Measurements from ENCODE around the gene ZRSR2.

ZRSR2 gene

DNA sequence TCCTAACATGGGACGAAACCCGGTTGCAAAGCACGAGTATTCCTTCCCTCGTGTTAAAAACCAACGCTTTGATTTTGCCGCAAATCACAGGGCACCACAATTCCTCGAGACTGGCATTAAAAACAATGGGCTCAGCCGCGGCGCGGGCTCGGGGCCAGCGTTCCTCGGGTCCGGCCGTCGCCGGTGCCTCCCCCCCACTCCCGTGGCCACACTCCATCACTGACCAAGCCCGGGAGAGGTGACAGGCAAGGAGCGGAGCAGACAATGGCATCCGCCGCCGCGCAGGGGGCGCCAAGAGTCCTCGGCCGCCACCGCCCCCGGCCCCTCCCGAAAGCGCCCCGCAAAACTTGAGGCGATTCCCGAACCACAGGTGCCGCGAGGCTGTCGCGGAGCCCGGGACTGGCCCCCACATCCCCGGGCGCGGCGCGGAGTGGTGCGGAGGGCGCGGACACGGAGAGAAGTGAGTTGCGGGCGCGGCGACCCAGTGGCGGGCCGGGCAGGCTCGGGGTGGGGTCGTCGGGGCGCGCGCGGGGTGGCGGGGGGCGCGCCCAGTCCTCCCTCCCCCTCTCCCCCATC lies 63.9 kb downstream of the ZRSR2 start:
- peak; percentile 46 for DNase-seq (ENCODE audit: low spot score)

DNA sequence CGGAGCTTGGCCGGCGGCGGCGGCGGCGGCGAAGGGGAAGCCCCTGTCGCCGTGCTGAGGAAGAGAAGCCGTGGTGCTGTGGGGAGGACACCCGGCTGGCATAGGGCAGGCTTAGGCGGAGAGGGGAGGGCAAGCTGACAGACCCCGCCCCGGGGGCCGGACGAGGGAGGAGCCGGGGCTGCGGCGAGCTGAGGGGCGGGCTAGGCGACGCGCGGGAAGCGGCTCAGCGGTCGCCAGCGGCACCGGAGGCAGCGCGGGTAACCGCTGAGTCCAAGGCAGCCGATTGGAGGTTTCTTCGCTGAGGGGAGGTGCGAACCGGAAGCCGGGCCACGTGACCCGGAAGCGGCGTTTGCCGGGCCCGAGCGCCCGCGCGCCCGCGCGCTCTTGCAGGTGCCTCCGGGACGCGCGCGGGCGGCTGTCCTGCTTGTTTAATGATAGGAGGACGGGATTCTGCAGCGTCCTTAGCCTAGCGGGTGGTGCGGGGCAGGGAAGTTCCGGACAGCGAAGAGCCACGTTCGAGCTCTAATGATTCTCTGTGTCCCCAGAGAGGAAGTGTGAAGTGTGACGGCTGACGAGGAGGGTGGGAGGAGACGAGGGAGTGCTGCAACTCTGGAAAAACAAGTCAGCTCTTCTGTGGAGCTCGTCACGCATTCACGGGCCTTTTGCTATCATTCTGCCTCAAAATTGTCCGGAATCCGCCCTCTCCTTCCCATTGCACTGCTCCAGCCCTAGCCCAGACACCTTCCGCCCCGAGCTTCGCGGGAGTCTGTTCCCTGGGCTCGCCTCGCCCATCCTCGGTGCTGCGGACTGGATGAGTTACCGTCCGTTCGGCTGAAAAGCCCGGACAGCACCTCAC lies 64.7 kb downstream of the ZRSR2 start, which contains the start of gene AP1S2:
TSS of gene AP1S2 (minus strand) at position 102 of the 856 bp plus-strand sequence. CDS start 2,289 bp downstream, outside the sequence.
- peak; percentile 96 for DNase-seq (ENCODE audit: low spot score)

DNA sequence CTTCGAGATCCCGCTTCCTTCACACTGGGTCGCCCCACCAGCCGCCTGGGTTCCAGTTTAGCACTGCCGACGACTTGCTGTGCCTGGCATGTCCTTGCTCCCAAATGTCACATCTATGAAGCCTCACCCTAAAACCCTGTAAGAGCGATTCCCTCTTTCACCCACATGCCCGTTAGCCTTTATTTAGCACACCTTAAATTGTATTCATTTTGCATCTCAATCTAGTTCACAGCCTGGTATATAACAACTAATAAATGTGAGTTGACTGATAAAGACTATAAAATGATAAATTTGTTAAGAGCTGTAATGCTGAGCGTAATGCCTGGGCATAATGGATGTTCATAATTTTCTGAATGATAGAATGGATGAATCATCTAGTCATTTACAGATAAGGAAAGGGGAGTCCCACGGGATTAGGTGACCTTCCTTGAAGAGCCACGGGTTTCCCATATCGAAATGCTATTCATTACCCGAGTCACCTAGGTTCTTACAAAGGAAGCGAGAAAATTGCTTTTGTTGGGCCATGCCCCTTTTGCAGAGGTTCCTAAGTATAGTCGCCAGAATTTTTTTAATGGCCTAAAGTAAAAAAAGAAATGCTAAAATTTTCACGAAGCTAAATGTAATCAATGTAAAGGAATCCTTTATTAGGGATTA lies 65.4 kb downstream of the ZRSR2 start:
- DNase-seq (ENCODE audit: low spot score), result no peak

DNA sequence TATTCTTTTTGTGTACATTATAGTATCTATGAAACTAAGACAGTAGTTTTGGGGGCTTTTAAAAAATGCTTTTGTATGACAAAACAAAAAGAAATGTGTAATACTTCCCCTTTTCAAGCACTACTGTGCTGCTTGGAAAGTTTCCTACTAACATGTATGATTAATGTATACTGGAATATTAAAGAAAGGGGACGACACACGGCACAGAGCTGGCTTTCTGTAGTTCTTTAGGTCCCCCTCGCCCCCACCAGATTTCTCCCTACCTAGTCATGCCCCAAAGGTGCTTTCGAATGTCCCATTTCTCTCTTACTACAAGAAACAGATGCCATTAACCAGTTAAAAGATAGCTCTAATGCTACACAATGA lies 65.9 kb downstream of the ZRSR2 start:
- no peak for DNase-seq (ENCODE audit: low spot score)

DNA sequence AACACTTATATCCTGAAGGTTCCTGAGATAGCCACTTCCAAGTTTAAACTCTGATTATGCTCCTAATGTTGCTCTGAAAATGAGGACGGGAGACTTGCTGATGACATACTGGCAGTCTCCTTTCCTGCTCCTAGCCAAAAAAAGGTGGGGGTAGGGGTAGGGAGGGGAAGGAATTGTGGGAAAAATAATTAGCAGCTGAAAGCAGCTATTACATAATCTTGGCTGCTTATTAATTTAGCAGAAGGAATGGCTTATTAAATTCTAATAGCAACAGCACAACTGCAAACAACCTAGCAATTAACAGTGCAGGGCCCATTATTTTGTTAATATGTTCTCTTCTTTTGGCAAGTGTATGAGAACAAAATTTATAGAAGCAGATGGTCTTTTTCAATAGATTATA lies 66.4 kb downstream of the ZRSR2 start:
- no peak for DNase-seq (ENCODE audit: low spot score)

DNA sequence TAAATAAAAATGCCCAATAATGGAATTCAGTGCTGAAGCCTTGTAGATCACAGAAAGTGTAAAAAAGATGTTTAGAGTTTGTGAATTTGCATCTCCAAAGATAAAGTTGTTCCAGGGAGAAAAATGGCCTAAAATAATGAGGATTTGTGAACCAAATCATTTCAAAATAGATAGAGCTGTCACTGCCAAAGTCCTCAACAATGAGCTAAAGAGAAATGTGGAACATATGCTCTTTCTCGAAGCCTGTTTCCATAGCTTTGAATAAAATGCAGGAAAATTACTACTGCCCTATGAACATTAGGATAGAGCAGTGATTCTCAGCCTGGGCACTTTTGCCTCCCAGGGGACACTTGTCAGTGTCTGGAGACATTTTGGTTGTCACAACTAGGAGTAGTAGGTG lies 67.8 kb downstream of the ZRSR2 start:
- no peak for DNase-seq (ENCODE audit: low spot score)

DNA sequence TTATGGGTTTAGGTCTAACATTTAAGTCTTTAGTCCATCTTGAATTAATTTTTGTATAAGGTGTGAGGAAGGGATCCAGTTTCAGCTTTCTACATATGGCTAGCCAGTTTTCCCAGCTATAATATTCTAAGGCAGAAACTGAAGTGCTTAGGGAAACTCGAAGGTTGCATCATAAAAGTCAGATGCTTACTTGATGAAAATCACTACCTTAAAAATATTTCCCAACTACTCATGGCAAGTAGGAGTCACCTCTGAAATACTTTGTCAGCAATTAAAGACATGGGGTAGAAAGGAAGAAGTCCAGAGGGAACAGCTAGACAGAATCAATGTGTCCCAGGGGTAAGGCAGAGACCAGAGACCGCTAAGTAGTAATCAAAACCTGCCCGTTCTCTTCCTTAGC lies 70.6 kb downstream of the ZRSR2 start:
- DNase-seq (ENCODE audit: low spot score), result no peak

DNA sequence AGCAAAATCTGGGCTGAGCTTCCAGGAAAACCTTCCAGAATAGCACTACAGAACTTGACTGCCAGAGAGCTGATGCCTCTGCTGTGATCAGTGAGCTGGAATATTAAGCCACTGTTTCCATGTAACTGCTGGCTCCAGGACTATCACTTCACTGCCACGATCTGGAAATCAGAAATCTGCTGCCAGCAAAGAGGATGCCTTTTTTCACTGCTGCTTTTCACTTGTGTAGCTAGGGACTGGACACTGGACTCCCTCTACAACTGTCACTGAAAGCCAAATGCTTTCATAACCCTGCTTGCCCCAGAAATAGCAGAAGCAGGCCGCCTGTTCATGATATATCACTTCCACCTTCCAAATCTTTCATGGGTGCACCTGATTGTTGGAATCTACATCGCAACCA lies 73.7 kb downstream of the ZRSR2 start:
- DNase-seq (ENCODE audit: low spot score), result no peak

DNA sequence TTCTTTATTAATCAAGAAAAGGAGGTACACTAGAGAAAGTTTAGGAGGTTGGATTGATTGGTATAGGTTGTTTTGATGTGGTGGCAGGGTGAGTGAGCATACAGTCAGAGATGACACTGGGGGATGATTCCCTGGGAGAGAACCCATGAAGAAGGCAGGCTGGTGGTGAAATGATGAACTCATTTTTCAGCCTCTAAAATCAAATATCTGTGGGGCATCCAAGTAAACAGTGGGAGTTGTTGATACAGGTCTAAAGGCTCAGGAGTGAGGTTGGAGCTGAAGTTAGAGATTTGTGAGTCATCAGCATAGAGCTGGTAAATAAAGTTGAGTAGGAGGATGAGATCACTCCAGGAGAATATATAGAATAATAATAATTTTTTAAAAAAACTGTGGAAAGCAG lies 74.3 kb downstream of the ZRSR2 start:
- no peak for DNase-seq (ENCODE audit: low spot score)

DNA sequence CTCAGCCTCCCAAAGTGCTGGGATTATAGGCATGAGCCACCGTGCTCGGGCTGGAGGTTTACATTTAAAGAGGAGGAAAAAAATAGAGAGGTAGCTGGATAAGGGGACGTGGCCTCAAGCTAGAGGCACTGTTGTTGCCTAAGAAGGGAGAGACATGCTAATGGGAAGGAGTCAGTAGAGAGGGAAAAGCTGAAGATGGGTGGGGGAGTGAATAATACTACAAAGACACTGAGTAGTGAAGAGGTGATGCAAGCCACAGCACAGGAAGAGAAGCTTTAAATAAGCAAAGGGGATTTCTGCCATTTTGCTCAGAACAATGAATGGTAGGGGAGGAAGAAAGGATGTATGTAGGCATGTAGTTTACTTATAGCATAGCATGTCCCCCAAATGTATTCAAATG lies 75.9 kb downstream of the ZRSR2 start:
- DNase-seq (ENCODE audit: low spot score), result no peak

DNA sequence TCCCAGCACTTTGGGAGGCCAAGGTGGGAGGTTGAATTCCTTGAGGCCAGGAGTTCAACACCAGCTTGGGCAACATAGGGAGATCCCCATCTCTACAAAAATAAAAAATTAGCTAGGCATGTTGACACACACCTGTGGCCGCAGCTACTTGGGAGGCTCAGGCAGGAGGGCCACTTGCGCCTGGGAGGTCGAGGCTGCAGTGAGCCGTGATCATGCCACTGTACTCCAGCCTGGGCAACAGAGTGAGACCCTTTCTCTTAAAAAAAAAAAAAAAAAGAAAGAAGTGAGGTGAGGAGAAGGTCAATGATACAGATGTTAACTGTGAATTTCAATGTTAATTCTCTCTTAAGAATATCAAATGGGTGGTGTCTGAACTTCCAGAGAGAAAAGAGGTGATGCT lies 79.4 kb downstream of the ZRSR2 start:
- DNase-seq (ENCODE audit: low spot score), result no peak

DNA sequence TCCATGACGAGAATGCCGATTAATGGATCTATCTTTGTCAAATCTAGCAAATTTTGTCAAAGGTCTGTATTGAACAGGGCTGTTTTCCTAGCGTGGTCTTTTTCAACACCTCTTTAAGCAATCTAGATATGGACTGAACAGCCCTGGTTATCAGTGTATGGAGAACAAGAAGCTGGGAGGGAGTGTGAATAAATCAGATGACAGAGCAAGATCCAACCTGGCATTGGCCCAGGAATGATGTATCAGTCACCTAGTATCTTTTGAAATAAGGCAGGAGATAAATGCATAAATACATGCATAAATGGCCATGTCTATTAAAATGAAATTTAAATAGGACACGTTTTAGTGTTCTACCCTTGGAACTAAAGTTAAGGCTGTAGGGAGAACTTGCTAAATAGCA lies 80.0 kb downstream of the ZRSR2 start:
- DNase-seq (ENCODE audit: low spot score), result no peak

Measured in AG08396 (cell line).